ACHN (cell line): ENCODE results near the gene DUSP19.

Source experiments
- DNase-seq: peaks from one replicate; pipeline ENCODE4 v3.0.0-alpha.2; 2015
- in situ Hi-C: cut with HindIII; loops from 2 replicates; pipeline ENCODE4 v1.10.0; 2017; ENCODE audit warnings: low sequenced_read_pairs, low pct_ligation_motif_present, low pct_unique_long_range_greater_than_20kb

The DUSP19 gene

DNA sequence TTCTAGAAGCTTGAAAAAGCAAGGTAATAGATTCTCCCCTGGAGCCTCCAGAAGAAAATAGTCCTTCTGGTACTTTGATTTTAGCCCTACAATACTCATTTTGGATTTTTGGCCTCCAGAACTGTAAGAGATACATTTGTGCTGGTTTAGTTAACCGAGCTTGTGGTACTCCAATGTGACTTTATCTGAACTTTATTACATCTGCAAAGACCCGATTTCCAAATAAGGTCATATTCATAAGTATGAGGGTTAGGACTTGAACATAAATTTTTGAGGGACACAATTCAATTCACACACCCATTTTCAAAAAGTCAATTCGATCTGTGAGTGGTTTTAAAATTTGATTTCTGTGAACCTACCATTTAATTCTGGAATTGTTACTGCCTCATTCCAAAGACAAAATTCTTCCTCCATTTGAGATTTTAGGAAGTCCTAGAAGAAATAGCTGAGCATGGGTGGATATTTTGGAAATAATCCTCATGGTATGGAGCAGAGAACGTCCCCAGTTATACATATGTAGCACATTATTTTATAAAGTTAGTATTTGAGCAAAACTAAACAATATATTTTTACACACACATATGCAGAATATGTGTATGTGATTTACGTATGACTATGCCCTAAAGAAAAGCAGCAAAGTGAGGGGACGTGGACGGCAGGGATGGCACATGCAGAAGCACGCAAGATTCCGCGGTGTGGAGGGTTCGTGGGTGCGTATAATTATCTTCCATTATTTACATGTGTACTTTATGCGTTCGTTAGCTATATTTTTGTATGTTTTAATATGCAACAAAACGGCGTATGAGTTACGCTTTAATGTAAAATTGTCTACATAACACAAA is 44.8 kb downstream of the DUSP19 start:
- no peak for DNase-seq
- in situ Hi-C loops = no loop called here

DNA sequence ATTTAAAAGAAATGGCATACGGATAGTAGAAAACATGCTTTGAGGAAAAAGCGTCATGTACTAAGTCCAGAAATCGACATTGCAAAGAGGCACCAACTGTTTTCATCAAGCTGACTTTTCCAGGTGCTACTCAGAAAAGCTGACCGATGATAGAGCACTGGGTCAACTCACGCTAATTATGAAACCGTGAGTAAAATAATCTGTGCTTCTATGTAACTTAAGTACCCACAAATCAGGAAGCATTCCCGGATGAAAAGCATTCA is 45.3 kb downstream of the DUSP19 start:
- in situ Hi-C loops = no loop called here
- DNase-seq = no peak

DNA sequence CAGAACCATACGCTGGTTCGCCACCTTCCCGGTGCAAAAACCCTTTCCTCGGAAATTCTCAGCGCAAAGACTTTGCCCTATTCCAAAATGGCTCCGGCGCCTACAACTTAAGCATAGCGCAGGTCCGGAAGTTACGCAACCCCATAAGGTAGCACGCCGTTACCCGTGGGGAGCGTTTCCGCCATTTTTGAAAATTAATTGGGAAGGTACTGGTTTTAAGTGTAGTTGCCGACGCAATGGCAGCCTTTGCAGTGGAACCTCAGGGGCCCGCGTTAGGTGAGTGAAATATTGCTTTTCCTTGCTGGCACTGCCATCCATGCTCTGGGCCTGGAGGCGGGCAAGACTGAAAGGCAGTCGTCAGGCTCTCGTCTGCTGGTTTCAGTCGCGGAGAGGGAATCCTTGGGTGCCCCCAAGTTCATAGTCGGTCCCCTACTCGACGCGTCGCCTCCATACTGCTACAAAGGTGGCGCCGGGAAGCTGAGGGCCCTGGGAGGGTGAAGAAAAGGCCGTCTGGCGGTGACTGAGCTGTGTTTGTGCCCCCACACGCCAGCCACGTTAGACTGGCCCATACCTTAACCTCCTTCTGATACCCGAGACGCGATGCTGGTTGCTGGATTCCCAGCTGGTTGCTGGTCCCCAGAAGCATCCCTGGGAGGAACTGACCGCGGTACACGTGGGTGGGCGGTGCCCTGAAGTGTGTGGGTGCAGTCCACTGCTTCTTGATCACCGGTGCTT is 45.8 kb downstream of the DUSP19 start, which contains the start of gene NUP35:
Gene NUP35, plus strand, starts transcription at position 222 of the 735 bp plus-strand sequence. Its CDS starts 15 bp downstream, at position 237.
- in situ Hi-C loops = no loop called here
- DNase-seq = peak; percentile 96

DNA sequence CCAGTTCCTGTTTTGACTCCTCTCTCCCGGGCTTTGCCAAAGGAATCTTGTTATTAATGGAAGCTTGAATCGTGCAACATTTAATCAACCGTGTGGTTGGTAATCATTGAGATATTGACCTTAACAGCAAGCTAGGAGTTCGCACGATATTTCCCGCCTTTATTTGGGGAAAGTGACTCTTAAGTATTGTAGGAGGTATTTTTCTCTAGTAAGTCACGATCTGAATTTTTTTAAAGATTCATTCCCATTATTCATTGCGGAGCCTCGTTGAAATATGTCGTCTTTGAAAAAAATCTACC is 46.4 kb downstream of the DUSP19 start:
- in situ Hi-C loops = no loop called here

DNA sequence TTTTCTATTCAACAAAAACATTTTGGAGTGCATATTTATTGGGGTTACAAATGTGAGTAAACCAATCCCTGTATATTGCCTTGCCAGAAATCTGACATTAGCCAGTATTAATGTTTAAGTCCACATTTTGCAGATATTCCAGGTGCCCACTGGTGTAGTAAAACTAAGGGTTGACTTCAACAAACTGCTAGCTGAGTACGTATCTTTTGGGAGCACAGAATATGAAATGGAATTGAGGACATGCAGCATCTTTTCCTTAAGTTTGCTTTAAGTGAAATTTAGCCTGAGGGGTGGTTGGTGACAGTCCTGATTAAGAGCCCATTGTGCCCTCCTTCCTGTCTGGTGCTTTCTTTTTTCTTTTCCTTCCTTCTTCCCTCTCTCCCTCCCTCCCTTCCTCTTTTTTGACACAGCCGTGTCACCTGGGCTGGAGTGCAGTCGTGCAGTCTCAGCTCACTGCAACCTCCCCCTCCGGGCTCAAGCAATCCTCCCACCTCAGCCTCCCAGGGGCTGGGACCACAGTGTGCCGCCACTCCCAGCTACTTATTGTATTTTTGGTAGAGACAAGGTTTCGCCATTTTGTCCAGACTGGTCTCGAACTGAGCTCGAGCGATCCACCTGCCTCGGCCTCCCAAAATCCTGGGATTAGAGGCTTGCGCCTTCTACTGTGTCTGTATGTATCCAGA is 47.3 kb downstream of the DUSP19 start:
- no peak for DNase-seq
- in situ Hi-C loops = no loop called here

More for the DNA sequence above, 46.4 kb downstream of the DUSP19 start:
- no peak for DNase-seq

DNA sequence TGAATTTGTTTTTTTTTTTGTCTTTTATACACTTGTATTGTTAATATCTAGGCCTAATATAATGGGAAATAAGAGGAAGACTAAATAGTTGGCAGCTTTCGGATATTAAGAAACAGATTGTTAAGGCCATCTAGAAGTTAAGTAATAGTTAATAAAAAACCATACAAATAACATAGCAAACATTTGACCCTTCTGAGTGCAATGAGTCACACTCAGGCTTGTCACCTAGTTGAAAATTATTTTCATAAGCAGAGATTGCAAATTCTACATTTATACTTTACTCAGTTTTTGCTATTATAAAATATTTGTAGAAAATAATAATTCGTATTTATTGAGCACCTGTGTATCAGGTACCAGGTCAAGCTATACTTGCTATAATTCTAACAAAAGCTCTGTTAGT is 48.1 kb downstream of the DUSP19 start:
- peak; percentile 53 for DNase-seq
- in situ Hi-C loops = no loop called here

DNA sequence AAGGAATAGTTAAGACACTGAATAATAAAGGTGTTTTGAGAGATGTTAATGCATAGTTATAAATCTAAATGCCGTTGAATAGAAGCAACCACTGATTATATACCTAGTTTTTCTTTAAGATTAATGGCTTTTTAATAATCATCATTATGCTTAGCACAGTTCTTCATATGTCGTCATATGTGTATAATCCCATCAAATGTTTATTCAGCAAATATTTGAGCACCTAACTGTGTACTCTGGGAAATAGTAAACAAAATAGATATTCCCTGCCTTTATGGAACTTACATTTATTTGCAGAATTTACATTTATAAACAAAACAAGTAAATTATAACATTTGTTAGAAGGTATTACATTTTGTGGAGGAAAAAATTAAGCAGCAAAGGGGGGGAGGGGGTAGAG is 55.5 kb downstream of the DUSP19 start:
- no peak for DNase-seq
- in situ Hi-C loops = no loop called here

DNA sequence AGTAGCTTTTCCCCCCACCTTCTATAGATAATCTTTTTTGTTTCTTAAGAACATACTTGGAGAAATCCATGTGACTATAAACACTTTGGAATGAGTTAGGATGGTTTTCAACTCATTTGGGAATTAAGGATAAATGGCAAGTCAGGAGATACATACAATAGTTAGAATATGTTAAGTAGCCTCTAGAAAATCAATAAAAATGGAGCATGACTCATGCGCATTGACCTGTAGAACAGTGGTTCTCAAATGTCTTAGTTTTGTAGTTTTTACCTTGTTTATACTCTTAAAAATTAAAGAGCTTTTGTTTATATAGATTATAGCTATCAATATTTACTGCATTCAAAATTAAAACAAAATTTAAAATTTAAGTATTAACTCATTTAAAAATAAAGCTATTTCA is 70.4 kb downstream of the DUSP19 start:
- no peak for DNase-seq
- in situ Hi-C loops = no loop called here

DNA sequence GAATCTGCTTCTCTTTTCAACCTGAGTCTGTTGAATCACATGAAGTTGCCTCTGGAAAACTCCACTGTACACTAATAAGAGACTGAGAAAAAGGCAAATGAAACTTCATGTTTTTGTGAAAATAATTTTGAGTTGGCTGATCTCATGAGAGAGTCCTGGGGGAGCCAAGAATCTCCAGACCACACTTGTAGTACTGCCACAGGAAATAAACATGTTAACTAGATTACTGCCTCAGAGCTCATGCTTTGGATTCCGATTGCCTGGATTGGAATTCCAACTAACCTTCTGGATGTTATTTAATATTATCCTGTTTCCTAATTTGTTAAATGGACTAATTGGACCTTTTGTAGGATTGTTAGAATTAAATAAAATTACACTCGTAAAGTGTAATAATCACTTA is 70.9 kb downstream of the DUSP19 start:
- DNase-seq = no peak
- in situ Hi-C loops = no loop called here
